ENCODE measurements around the gene FBXO27. TPM values are rescaled to one million over a fixed set of nuclear protein-coding genes. Genes with fewer than 3 reads are reported as not detected.

FBXO27 gene
- total RNA-seq, 5 donors from 2014 or later (not counting 1 experiment from before 2014, with no cell fraction given) = 0.41 to 0.69 (median 0.66) TPM; not detected in 2

Other genes starting within 250 kb of the FBXO27 start
- gene LGALS7B, start 243.3 kb downstream of the FBXO27 start, total RNA-seq = not detected
- 1 to 10 TPM; 3.8 to 8.8 (median 6.6) TPM for gene LGALS4, start 219.6 kb downstream of the FBXO27 start, total RNA-seq
- 100 to 1,000 TPM in 4 of 5 donors, 10 to 100 TPM in 1; 76.7 to 159 (median 134) TPM for gene ECH1, start 200.8 kb downstream of the FBXO27 start, total RNA-seq
- 100 to 1,000 TPM; 320 to 498 (median 330) TPM for gene HNRNPL, start 182.6 kb downstream of the FBXO27 start, total RNA-seq
- 10 to 100 TPM; 44.2 to 81.3 (median 71.0) TPM for gene RINL, start 154.3 kb downstream of the FBXO27 start, total RNA-seq
- 10 to 100 TPM; 50.7 to 67.6 (median 55.6) TPM for gene SIRT2, start 132.9 kb downstream of the FBXO27 start, total RNA-seq
- 10 to 100 TPM; 31.9 to 36.8 (median 33.9) TPM for gene NFKBIB, start 132.6 kb downstream of the FBXO27 start, total RNA-seq
- 1 to 10 TPM; 1.1 to 1.6 (median 1.3) TPM for gene CCER2, start 120.4 kb downstream of the FBXO27 start, total RNA-seq
- gene SARS2, start 101.8 kb downstream of the FBXO27 start, total RNA-seq = 10 to 100 TPM; 22.0 to 33.5 (median 26.0) TPM
- 10 to 100 TPM; 17.3 to 35.1 (median 32.8) TPM for gene MRPS12, start 101.6 kb downstream of the FBXO27 start, total RNA-seq
- gene FBXO17, start 56.8 kb downstream of the FBXO27 start, total RNA-seq = under 1 TPM in 3 of 5 donors, not detected in 2; 0.18 to 0.46 (median 0.28) TPM
- under 1 TPM in 1 of 5 donors, not detected in 4; 0.19 TPM for gene ACP7, start 51.8 kb upstream of the FBXO27 start, total RNA-seq
- 10 to 100 TPM in 3 of 5 donors, 1 to 10 TPM in 2; 8.6 to 16.8 (median 12.9) TPM for gene PAK4, start 93.2 kb upstream of the FBXO27 start, total RNA-seq
- gene NCCRP1, start 164.4 kb upstream of the FBXO27 start, total RNA-seq = under 1 TPM in 3 of 5 donors, not detected in 2; 0.23 to 0.46 (median 0.41) TPM
- gene SYCN, start 171.7 kb upstream of the FBXO27 start, total RNA-seq = 1 to 10 TPM in 2 of 5 donors, under 1 TPM in 1, not detected in 2; 0.82 to 1.7 (median 1.1) TPM
- gene IFNL3, start 212.5 kb upstream of the FBXO27 start, total RNA-seq = not detected
- not detected for gene IFNL4, start 216.3 kb upstream of the FBXO27 start, total RNA-seq
- gene IFNL2, start 235.8 kb upstream of the FBXO27 start, total RNA-seq = not detected